Gastroesophageal sphincter (tissue), 3 donors: ENCODE measurements around the gene LAMB1.

Experiments used
- EP300 ChIP-seq: sonication (generic); formaldehyde crosslinking; IDR thresholded peaks from one replicate; pipeline ENCODE4 v1.6.1; 2017; ENCODE audit warnings: antibody characterized with exemption, mild to moderate bottlenecking
- POLR2A ChIP-seq, 2 donors: fragments of 450-650 bp; IDR thresholded peaks; one replicate each; pipeline ENCODE4 v1.6.1; 2017; ENCODE audit warnings: antibody characterized with exemption in 2 of 2, mild to moderate bottlenecking in 2 of 2, moderate library complexity in 1 of 2
- POLR2AphosphoS5 ChIP-seq: sonication (generic); formaldehyde crosslinking; IDR thresholded peaks from one replicate; pipeline ENCODE4 v1.6.1; 2017; ENCODE audit warnings: antibody characterized with exemption
- TF ChIP-seq, protein P1 (sequence below), 4 experiments: fragments of 200-600 bp in 2 of 4; fragments of 450-650 bp in 2 of 4; sonication (generic) in 1 of 4; IDR thresholded peaks; one replicate each; pipeline ENCODE4 v1.5.1; 2017 to 2019; ENCODE audit warnings: antibody characterized with exemption in 4 of 4, mild to moderate bottlenecking in 2 of 4, moderate library complexity in 2 of 4

DNA sequence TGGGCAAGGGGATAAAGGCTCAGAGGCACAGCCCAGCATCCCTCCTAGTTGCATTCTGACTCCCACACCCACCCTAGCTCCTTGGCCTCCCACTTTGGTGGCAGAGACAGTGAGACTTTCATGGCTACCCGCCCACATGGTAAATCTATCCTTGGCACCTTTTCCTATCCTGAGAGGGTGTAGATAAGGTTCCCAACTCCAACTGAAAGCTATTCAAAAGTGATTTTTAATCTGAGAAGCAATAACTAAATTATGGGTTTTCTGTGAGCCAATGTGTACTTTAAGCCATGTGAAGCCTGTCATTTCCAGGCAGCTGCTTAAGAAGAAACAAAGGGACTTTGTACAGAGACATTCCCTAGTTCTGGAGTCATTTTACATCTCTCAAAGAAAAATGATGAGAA, 9.1 kb downstream of the LAMB1 start:
- TF ChIP-seq, protein P1, sequence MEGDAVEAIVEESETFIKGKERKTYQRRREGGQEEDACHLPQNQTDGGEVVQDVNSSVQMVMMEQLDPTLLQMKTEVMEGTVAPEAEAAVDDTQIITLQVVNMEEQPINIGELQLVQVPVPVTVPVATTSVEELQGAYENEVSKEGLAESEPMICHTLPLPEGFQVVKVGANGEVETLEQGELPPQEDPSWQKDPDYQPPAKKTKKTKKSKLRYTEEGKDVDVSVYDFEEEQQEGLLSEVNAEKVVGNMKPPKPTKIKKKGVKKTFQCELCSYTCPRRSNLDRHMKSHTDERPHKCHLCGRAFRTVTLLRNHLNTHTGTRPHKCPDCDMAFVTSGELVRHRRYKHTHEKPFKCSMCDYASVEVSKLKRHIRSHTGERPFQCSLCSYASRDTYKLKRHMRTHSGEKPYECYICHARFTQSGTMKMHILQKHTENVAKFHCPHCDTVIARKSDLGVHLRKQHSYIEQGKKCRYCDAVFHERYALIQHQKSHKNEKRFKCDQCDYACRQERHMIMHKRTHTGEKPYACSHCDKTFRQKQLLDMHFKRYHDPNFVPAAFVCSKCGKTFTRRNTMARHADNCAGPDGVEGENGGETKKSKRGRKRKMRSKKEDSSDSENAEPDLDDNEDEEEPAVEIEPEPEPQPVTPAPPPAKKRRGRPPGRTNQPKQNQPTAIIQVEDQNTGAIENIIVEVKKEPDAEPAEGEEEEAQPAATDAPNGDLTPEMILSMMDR (IDR thresholded peaks at IDR 0.05), result no peak
- no peak for TF ChIP-seq POLR2A (IDR thresholded peaks at IDR 0.05)
- TF ChIP-seq EP300, result no peak
- no peak for TF ChIP-seq POLR2AphosphoS5
